LNCaP clone FGC (cell line): ENCODE data around the gene HIC1.

ENCODE experiments used
- DNase-seq: peaks from one replicate; pipeline ENCODE4 v3.0.0-alpha.2; 2011; ENCODE audit warnings: low read depth
- H3K4me3 ChIP-seq: 2 replicates; pipeline ENCODE4 v1.5.1; 2011; ENCODE audit warnings: mild to moderate bottlenecking, low read depth, low read length, control low read depth
- CTCF ChIP-seq: IDR thresholded peaks from 2 replicates; pipeline ENCODE4 v1.5.1; 2012; ENCODE audit warnings: mild to moderate bottlenecking; ENCODE audit not compliant: control insufficient read depth, insufficient read depth; ENCODE audit errors: extremely low read depth

Gene HIC1

GRCh38 chr17:2062571-2063183 lies 7.8 kb downstream of the HIC1 start:
- DNase-seq, result no peak

GRCh38 chr17:2063261-2064146 lies 8.6 kb downstream of the HIC1 start:
- no peak for DNase-seq
- no peak for TF ChIP-seq CTCF
- no peak overlapping the region for H3K4me3 ChIP-seq

More at GRCh38 chr17:2062571-2063183, 7.8 kb downstream of the HIC1 start:
- H3K4me3 ChIP-seq, result no peak overlapping the region
- no peak for TF ChIP-seq CTCF

GRCh38 chr17:2064147-2064489 lies 9.2 kb downstream of the HIC1 start:
- DNase-seq, result no peak
- H3K4me3 ChIP-seq, result no peak overlapping the region
- no peak for TF ChIP-seq CTCF

- no peak for DNase-seq
- TF ChIP-seq CTCF, result no peak
- no peak overlapping the region for H3K4me3 ChIP-seq
Observed at GRCh38 chr17:2064520-2064971, 9.6 kb downstream of the HIC1 start.

GRCh38 chr17:2064980-2065785 lies 10.3 kb downstream of the HIC1 start:
- H3K4me3 ChIP-seq, result no peak overlapping the region
- DNase-seq, result no peak

GRCh38 chr17:2065949-2066400 lies 11.1 kb downstream of the HIC1 start:
- TF ChIP-seq CTCF, result no peak

More at GRCh38 chr17:2064980-2065785, 10.3 kb downstream of the HIC1 start:
- peak; percentile 47 for TF ChIP-seq CTCF

More at GRCh38 chr17:2065949-2066400, 11.1 kb downstream of the HIC1 start:
- H3K4me3 ChIP-seq, result no peak overlapping the region
- no peak for DNase-seq
